Measurements from ENCODE around the gene HS3ST1.

Gene HS3ST1

GRCh38 chr4:11430536-11430935 is 1.8 kb upstream of the HS3ST1 start:
- DNase-seq, result no peak

DNA sequence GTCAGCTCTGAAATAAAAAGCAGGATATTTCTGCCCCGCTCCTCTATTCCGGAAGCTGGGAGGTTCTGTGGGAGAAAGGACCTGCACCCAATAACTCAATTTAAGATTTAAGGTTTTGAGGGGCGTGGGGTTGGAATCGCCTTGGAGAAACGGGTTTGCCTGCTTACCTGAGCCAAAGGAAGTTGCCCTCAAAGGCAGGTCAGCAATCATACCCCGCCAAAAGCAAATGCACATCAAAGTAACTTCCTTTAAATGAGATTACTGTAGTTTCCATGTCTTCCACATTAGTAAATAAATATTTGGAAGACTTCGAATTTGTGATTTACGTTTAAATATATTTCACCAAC is 978 bp upstream of the HS3ST1 start:
- DNase-seq, result no peak

DNA sequence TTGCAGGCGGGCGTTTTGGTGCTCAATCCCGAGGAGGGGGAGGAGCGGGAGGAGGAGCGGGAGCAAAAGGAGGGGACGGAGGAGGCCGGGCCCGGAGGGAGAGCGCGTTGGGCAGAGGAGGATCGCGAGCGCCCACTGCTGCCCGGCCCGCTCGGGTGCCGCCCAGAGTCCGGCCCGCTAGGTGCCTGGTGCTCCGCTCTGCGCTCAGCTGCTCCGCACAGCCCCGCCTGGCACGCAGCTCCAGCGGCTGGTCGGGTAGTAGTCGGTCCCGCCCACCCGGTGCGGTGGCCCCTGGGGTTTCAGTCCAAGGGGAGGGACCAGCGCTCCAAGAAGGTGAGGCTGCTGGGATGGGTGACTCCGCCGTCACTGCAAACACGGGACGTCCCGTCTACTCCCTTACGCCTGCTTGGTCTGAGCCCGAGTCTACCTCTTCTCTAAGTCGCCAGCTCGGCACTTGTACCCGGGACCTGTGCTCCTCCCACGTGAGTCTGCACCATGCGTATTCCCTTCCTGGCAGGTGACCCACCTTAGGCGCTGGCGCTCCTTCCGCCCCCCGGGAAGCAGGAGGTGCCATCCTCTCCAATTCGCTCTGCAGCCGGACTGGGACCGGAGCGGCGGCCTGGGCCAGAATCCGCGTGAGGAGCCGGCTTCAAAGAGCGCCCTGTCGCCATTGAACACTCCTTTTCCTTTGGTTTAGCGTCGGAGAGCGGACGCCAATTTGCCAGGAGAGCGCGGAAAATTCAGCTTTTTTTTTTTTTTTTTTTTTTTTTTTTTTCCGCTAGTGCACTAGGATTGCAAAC is 405 bp upstream of the HS3ST1 start:
- DNase-seq, result peak; percentile 84

GRCh38 chr4:11427121-11427996 is 1.3 kb downstream of the HS3ST1 start:
- DNase-seq, result no peak

GRCh38 chr4:11426731-11427120 is 2.0 kb downstream of the HS3ST1 start:
- DNase-seq, result no peak

DNA sequence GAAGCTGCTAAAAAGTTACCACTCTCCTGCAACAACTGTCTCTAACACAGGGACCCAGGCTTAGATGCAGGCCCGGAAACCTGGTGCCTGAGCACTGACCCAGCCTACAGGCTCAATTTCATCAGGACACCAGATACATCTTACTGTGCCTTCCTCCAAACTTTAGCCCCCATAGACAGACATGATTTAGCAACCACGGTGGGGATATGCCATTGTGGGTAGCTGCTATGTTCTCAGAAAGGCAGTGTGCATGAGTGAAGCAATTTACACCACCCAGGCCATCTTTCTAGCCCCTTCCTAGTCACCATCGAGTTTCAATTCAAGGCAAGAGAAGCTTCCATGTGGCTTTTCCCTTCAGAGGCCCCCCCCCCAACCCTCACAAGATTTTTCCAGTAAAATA is 2.7 kb downstream of the HS3ST1 start:
- DNase-seq, result no peak

DNA sequence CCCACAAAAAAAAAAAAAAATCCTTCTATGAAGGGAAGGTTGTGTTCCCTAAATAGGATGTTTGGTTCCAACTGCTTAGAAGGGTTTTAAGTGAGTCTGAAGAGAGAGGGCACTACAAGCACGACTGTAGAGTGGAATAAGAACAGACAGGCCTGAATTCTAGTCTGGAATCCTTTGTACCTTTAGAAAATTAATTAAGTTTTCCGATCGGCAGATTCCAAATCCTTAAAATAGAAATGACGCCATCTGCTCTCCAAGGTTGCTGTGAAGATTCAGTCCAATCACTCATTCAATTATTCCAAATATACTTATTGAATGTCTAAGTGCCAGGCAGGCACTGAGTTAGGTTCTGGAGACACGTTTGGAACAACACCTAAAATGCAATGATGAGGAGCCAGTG is 3.8 kb downstream of the HS3ST1 start:
- DNase-seq, result no peak

- DNase-seq, result peak; percentile 70
Measured at GRCh38 chr4:11424000-11424399, 4.7 kb downstream of the HS3ST1 start.

GRCh38 chr4:11423465-11423864 is 5.2 kb downstream of the HS3ST1 start:
- no peak for DNase-seq

GRCh38 chr4:11421116-11421515 is 7.6 kb downstream of the HS3ST1 start:
- DNase-seq, result no peak

- DNase-seq, result no peak
Measured at GRCh38 chr4:11420327-11420726, 8.4 kb downstream of the HS3ST1 start.

DNA sequence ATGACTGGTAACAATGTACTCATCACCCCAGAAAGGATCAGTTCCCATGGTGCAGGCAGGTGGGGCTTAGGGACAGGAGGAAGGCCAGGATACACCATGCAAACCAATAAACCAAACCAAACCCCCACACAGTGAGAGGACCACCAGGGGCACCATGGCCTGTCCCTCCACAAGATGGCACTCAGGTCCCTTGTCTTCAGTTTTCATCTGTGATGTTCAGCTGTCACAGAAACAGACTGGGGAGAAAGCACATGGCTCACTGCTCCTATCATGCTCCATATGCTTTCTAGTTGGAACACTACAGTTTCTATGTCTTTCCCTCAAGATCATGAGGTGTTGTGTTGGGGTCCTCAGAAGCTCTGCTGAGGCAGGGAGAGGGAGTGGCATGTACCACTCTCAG is 10.1 kb downstream of the HS3ST1 start:
- no peak for DNase-seq

DNA sequence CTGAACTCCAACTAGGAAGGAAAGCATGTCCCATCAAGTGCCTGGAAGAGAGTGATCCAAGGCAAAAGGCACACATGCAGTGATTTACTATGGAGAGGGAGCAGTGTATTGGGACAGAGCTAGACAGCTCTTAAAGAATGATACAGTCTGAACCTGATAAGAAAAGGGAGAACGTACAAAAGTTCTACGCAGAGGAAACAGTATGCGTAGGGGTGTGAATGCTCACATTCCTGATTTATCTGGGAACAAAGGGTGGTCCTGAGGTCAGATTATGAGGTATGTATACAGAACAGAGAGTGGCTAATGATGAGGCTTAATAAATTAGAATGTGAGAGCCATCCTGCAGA is 12.0 kb downstream of the HS3ST1 start:
- DNase-seq, result no peak

GRCh38 chr4:11416071-11416766 is 12.5 kb downstream of the HS3ST1 start:
- no peak for DNase-seq

GRCh38 chr4:11415409-11416070 is 13.2 kb downstream of the HS3ST1 start:
- DNase-seq, result no peak

- no peak for DNase-seq
Measured at GRCh38 chr4:11412211-11412610, 16.5 kb downstream of the HS3ST1 start.

- no peak for DNase-seq
Measured at GRCh38 chr4:11409632-11410031, 19.1 kb downstream of the HS3ST1 start.

DNA sequence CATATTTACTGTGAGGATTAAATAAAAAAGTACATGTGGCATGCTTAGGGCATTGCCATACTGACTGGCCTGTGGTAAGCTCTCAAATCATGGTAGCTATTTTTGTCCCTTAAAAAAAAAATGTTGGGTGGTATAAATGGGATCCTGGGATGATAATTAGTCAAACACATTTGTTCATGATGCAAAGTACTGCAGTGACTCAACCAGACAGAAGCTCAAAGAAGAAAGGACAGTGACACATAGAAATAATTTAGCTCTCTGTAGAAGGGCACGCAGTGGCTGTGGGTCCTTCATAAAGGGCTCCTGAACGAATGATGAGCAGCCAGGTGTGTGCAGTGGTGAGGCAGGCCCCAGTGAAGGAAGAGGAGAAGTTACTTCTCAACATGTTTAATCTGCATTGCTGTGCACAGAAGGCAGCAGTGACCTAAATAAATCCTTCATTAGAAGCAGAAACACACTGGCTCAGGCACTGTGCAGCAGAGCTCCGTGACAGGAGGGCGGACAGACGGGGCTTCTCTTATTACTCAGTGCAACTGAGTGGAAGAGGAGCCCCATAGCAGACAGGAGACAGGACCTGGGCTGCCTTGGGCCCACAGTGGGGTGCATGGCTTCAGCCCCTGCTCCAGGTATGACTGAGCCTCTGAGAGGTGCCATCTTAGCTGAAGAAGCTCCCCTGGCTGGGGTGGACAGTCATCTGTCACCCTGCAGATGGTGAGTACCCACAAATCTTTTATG is 20.3 kb downstream of the HS3ST1 start:
- DNase-seq, result no peak

GRCh38 chr4:11407551-11407950 is 21.1 kb downstream of the HS3ST1 start:
- DNase-seq, result no peak

DNA sequence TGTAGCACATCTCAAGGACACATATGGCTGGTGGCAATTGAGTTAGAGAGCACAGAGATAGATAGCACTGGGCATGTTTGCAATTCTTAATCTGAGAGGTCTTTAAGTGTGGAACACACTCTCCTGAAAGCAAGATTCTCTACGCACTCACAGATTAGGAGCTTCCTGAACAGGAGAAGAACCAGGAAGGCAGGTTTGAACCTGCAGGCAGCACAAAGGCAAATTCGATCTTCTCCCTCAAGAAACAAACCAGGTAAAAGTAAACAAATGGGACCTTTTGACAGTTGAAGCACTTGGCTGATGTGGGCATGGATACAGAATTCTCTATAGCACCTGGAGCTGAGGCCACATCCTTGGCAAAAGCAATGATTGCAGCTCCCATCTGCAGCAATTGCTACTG is 24.3 kb downstream of the HS3ST1 start:
- DNase-seq, result no peak

DNA sequence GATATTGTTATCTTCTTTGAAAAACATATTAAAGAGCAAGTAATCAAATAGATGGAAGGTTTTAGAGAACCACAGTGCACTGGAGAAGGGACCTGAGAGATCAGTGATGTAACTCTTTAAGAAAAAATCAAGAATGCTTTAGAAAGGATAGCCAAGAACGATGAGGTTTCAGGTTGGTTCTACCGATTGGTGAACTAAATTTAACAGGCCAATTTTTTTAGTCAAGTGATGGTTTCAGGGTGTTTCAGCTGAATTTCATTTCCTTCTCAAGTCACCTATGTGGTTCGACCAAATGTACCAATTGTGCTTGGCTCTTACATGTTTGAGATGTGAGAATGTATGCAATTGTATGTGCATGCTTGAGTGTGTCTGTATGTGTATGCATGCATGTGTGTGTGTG is 26.5 kb downstream of the HS3ST1 start:
- DNase-seq, result no peak

GRCh38 chr4:11399461-11399971 is 29.2 kb downstream of the HS3ST1 start:
- no peak for DNase-seq
